ENCODE data around the gene JAKMIP2.

DNA sequence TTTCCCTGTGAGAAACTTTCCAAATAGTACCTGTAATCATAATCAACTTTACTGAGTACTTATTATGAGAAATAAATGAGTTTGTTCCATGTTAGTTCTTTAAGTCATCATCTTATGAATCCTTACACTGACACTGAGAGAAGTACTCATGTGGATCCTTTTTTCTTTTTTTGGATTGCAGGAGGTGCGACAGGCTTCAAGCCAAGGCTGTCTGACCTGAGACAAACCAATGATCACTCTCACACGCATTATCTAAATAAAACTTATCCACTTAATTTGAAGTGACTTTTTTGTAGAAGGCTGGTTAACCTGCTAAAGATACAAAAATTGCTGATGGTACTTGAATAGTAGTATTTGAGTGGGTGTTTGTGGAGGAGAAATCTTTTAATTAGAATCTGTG is 39.5 kb downstream of the JAKMIP2 start:
- TF ChIP-seq, protein P1, sequence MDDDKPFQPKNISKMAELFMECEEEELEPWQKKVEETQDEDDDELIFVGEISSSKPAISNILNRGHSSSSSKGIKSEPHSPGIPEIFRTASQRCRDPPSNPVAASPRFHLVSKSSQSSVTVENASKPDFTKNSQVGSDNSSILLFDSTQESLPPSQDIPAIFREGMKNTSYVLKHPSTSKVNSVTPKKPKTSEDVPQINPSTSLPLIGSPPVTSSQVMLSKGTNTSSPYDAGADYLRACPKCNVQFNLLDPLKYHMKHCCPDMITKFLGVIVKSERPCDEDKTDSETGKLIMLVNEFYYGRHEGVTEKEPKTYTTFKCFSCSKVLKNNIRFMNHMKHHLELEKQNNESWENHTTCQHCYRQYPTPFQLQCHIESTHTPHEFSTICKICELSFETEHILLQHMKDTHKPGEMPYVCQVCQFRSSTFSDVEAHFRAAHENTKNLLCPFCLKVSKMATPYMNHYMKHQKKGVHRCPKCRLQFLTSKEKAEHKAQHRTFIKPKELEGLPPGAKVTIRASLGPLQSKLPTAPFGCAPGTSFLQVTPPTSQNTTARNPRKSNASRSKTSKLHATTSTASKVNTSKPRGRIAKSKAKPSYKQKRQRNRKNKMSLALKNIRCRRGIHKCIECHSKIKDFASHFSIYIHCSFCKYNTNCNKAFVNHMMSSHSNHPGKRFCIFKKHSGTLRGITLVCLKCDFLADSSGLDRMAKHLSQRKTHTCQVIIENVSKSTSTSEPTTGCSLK (tag by site-specific recombination; IDR thresholded peaks at IDR 0.05) = no peak
- TF ChIP-seq, protein P2, sequence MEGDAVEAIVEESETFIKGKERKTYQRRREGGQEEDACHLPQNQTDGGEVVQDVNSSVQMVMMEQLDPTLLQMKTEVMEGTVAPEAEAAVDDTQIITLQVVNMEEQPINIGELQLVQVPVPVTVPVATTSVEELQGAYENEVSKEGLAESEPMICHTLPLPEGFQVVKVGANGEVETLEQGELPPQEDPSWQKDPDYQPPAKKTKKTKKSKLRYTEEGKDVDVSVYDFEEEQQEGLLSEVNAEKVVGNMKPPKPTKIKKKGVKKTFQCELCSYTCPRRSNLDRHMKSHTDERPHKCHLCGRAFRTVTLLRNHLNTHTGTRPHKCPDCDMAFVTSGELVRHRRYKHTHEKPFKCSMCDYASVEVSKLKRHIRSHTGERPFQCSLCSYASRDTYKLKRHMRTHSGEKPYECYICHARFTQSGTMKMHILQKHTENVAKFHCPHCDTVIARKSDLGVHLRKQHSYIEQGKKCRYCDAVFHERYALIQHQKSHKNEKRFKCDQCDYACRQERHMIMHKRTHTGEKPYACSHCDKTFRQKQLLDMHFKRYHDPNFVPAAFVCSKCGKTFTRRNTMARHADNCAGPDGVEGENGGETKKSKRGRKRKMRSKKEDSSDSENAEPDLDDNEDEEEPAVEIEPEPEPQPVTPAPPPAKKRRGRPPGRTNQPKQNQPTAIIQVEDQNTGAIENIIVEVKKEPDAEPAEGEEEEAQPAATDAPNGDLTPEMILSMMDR (tag by site-specific recombination; IDR thresholded peaks at IDR 0.05) = no peak
- TF ChIP-seq ZNF654 (tag by site-specific recombination; IDR thresholded peaks at IDR 0.05; ENCODE audit: low read depth) = no peak
- TF ChIP-seq, protein P3, sequence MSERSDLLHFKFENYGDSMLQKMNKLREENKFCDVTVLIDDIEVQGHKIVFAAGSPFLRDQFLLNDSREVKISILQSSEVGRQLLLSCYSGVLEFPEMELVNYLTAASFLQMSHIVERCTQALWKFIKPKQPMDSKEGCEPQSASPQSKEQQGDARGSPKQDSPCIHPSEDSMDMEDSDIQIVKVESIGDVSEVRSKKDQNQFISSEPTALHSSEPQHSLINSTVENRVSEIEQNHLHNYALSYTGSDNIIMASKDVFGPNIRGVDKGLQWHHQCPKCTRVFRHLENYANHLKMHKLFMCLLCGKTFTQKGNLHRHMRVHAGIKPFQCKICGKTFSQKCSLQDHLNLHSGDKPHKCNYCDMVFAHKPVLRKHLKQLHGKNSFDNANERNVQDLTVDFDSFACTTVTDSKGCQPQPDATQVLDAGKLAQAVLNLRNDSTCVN (tag by site-specific recombination; optimal IDR thresholded peaks at IDR 0.05) = no peak
